ENCODE data around the gene CTU2. TPM values are rescaled to one million over a fixed set of nuclear protein-coding genes. Genes with fewer than 3 reads are reported as not detected.

The CTU2 gene
- total and polyA plus RNA-seq, 2 of the 8 experiments (the other 6 are each of a cell fraction or from before 2014, with no cell fraction given), result 32.7 to 42.9 TPM

- no peaks in the 10 kb centered on the region for H3K79me1 ChIP-seq (ENCODE audit: low read depth, low read length)
- H2AFZ ChIP-seq (ENCODE audit: low read length), result no peak overlapping the region
- H3K4ac ChIP-seq (replicated peaks; ENCODE audit: insufficient read length, low read depth, low read length), result no peak overlapping the region
- no peaks in the 10 kb centered on the region for H3K36me3 ChIP-seq (ENCODE audit: control insufficient read depth in 2 of 4, insufficient read depth in 4 of 4, low read length in 3 of 4)
- no peak overlapping the region for H3K9ac ChIP-seq (replicated peaks in 1 of 4; ENCODE audit: extremely low read depth in 1 of 4, low read depth in 3 of 4, low read length in 3 of 4)
- H2BK12ac ChIP-seq (ENCODE audit: low read depth, low read length), result no peak overlapping the region
- ChIA-PET POLR2A (ENCODE audit: partially characterized antibody) (interaction anchor here (0.8 to 3.4 kb wide), 2 partner anchors 10 to 23 kb away, joined by 3 to 15 read pairs; partner anchors contain the start of gene MVD), CTCF (ENCODE audit: partially characterized antibody) (interaction anchor here (1.1 to 9.7 kb wide), 14 partner anchors 7 to 104 kb away, joined by 3 to 87 read pairs (median 5); partner anchors contain the start of gene SNAI3)
- H4K20me1 ChIP-seq (replicated peaks in 1 of 2; ENCODE audit: control insufficient read depth in 1 of 2, insufficient read depth in 2 of 2, low read length in 2 of 2), result peaks cover 0 to 2% of the 10 kb centered on the region in 2 experiments
- 89% methylated on average over 19 of the region's 19 CpGs; no CpG with 5 or more reads in 1 of the 2 experiments for WGBS, 2 experiments (ENCODE audit: extremely low coverage in 1 of 2, insufficient coverage in 1 of 2, insufficient read length in 1 of 2, insufficient replicate concordance in 2 of 2, low coverage in 1 of 2, low lambda C conversion rate in 2 of 2, missing lambda C conversion rate in 1 of 2)
- TF ChIP-seq TBP (IDR thresholded peaks at IDR 0.05; ENCODE audit: low read depth, low read length), result no peak
- no peak overlapping the region for H2BK15ac ChIP-seq (ENCODE audit: low read length)
- H3K27me3 ChIP-seq (replicated peaks in 1 of 4; ENCODE audit: control insufficient read depth in 3 of 4, extremely low read depth in 1 of 4, insufficient read depth in 3 of 4, low read length in 3 of 4), result no peaks in the 10 kb centered on the region
- H3K9me3 ChIP-seq (ENCODE audit: insufficient read depth in 2 of 2, low read depth in 1 of 2, low read length in 1 of 2), result no peaks in the 10 kb centered on the region
- no peak overlapping the region for H3K14ac ChIP-seq (ENCODE audit: insufficient read length)
- peaks cover 0 to 5% (median 3%) of the 10 kb centered on the region in 4 experiments; a peak in 4 of 7 replicates for H3K4me1 ChIP-seq (replicated peaks in 1 of 4; ENCODE audit: control insufficient read depth in 3 of 4, insufficient read depth in 4 of 4, low read length in 3 of 4)
- H2BK120ac ChIP-seq (replicated peaks; ENCODE audit: low read depth, low read length), result no peak overlapping the region
- H3K79me2 ChIP-seq (ENCODE audit: control insufficient read depth in 1 of 2, insufficient read depth in 2 of 2, low read length in 2 of 2), result no peaks in the 10 kb centered on the region
- no peak overlapping the region for H2BK5ac ChIP-seq (ENCODE audit: low read depth, low read length)
- H3K23ac ChIP-seq (ENCODE audit: insufficient read length), result no peak overlapping the region
- no peak overlapping the region for H2AK5ac ChIP-seq (ENCODE audit: low read depth, low read length)
- no peak overlapping the region for H3K56ac ChIP-seq (replicated peaks; ENCODE audit: insufficient read length, low read depth, low read length)
- H3K23me2 ChIP-seq (ENCODE audit: low read depth, low read length), result no peaks in the 10 kb centered on the region
- no peak overlapping the region for H4K8ac ChIP-seq (ENCODE audit: extremely low read depth, insufficient read depth, low read length)
- H3K27ac ChIP-seq (ENCODE audit: low read depth, low read length), result no peak overlapping the region
- H3K18ac ChIP-seq (ENCODE audit: extremely low read depth, low read length), result no peak overlapping the region
- H3K4me2 ChIP-seq (ENCODE audit: insufficient read depth in 1 of 2, low read depth in 2 of 2, low read length in 2 of 2), result no peak overlapping the region
- H4K91ac ChIP-seq (replicated peaks; ENCODE audit: insufficient read length, low read length), result no peak overlapping the region
- no peak overlapping the region for H2BK20ac ChIP-seq (ENCODE audit: low read length)
- FAIRE-seq (no peak), DNase-seq (ENCODE audit: low read depth in 1 of 2, low spot score in 2 of 2) (no peak)
- H4K5ac ChIP-seq (ENCODE audit: insufficient read length, low read depth, low read length), result no peak overlapping the region
- H3K4me3 ChIP-seq (ENCODE audit: extremely low read depth in 1 of 4, insufficient read depth in 2 of 4, low read depth in 3 of 4, low read length in 4 of 4), result no peak overlapping the region
Observed at GRCh38 chr16:88673716-88674379, 32.5 kb upstream of the CTU2 start.

Data from H1 (cell line).